HEK293T (cell line): Measurements from ENCODE around the gene ETV6.

Experiments
- CTCF ChIA-PET: fragments of 350-600 bp; formaldehyde crosslinking; extraction: SDS; loops from one replicate; lab custom pipeline; 2021; ENCODE audit warnings: antibody characterized with exemption, inconsistent platforms; lab: Yijun Ruan, JAX
- POLR2A ChIA-PET: fragments of 350-600 bp; formaldehyde crosslinking; extraction: SDS; loops from one replicate; lab custom pipeline; 2020; ENCODE audit warnings: antibody characterized with exemption, inconsistent platforms; lab: Yijun Ruan, JAX
- DNase-seq: peaks from one replicate; pipeline ENCODE4 v3.0.0; 2012; ENCODE audit warnings: mixed read lengths; ENCODE audit errors: extremely low spot score
- ARNT ChIP-seq: fragments of 450-650 bp; IDR thresholded peaks from 2 replicates; pipeline ENCODE4 v1.6.1; 2017; ENCODE audit warnings: mild to moderate bottlenecking
- BHLHE40 ChIP-seq: fragments of 450-650 bp; IDR thresholded peaks from 2 replicates; pipeline ENCODE4 v1.6.1; 2016; ENCODE audit warnings: mild to moderate bottlenecking, moderate library complexity, borderline replicate concordance
- CTBP1 ChIP-seq: fragments of 450-650 bp; IDR thresholded peaks from 2 replicates; pipeline ENCODE4 v1.6.1; 2016; ENCODE audit warnings: borderline replicate concordance
- ELF4 ChIP-seq: fragments of 450-650 bp; IDR thresholded peaks from 2 replicates; pipeline ENCODE4 v1.6.1; 2017; ENCODE audit warnings: antibody characterized with exemption
- FOXA1 ChIP-seq: fragments of 450-650 bp; IDR thresholded peaks from 2 replicates; pipeline ENCODE4 v1.6.1; 2016; ENCODE audit warnings: mild to moderate bottlenecking
- FOXK2 ChIP-seq: fragments of 450-650 bp; IDR thresholded peaks from 2 replicates; pipeline ENCODE4 v1.6.1; 2016; ENCODE audit warnings: mild to moderate bottlenecking
- FOXM1 ChIP-seq: fragments of 450-650 bp; IDR thresholded peaks from 2 replicates; pipeline ENCODE4 v1.6.1; 2017; ENCODE audit warnings: mild to moderate bottlenecking, borderline replicate concordance
- HDGF ChIP-seq: fragments of 450-650 bp; IDR thresholded peaks from 2 replicates; pipeline ENCODE4 v1.6.1; 2017; ENCODE audit warnings: antibody characterized with exemption, borderline replicate concordance
- L3MBTL2 ChIP-seq: fragments of 450-650 bp; conservative IDR thresholded peaks from 2 replicates; pipeline ENCODE4 v1.6.1; 2016; ENCODE audit warnings: mild to moderate bottlenecking
- LEF1 ChIP-seq: fragments of 450-650 bp; IDR thresholded peaks from 2 replicates; pipeline ENCODE4 v1.6.1; 2017; ENCODE audit warnings: mild to moderate bottlenecking, borderline replicate concordance
- NFRKB ChIP-seq: fragments of 450-650 bp; IDR thresholded peaks from 2 replicates; pipeline ENCODE4 v1.6.1; 2016; ENCODE audit warnings: mild to moderate bottlenecking, moderate library complexity
- SP1 ChIP-seq: fragments of 450-650 bp; IDR thresholded peaks from 2 replicates; pipeline ENCODE4 v1.6.1; 2017
- SUZ12 ChIP-seq: fragments of 450-650 bp; IDR thresholded peaks from 2 replicates; pipeline ENCODE4 v1.6.1; 2016; ENCODE audit warnings: mild to moderate bottlenecking
- TARDBP ChIP-seq: fragments of 450-650 bp; IDR thresholded peaks from 2 replicates; pipeline ENCODE4 v1.6.1; 2016
- ZNF384 ChIP-seq: fragments of 450-650 bp; IDR thresholded peaks from 2 replicates; pipeline ENCODE4 v1.6.1; 2016
- TF ChIP-seq, protein P1 (sequence below): fragments of 450-650 bp; IDR thresholded peaks from 2 replicates; pipeline ENCODE4 v1.6.1; 2016

ETV6 gene

DNA sequence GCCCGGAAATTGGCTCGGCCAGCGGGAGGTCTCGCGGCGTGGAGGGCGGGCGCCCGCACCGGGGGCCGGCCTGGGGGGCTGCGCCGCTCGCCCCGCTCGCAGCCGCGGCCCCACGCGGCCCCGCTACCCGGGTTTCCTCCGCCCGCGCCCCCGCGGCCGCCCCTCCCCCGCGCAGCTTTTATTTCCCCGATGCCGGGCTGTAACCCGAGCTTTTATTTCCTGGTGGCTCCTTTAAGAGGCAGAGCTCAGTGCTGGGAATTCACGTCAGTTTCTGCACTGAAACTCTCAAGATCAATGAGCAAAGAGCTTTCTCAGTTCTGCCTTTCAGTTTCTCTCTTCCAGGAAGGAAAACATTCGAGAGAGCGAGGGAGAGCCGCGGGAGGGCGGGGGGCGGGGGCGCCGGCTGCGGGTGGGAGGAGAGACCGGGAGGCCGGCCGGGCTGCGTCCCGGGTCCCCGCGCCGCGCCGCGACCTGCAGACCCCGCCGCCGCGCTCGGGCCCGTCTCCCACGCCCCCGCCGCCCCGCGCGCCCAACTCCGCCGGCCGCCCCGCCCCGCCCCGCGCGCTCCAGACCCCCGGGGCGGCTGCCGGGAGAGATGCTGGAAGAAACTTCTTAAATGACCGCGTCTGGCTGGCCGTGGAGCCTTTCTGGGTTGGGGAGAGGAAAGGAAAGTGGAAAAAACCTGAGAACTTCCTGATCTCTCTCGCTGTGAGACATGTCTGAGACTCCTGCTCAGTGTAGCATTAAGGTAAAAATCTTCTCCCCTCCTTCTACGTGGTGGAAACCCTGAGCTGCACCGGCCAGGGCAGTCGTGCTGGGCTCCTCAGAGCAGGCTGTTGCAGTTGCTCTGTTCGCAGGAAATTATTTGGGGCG, at the start of gene ETV6:
ETV6 (plus strand) TSS at position 262 of the 873 bp plus-strand sequence; CDS start at position 716, 454 bp downstream.
- POLR2A ChIA-PET, result interaction anchor here (1.0 to 1.4 kb wide), 3 partner anchors 13 to 39 kb away, joined by 3 to 4 read pairs (median 3); no protein-coding TSS in a partner anchor
- TF ChIP-seq NFRKB (no peak), L3MBTL2 (no peak), ARNT (no peak), ELF4 (no peak), FOXM1 (no peak), SUZ12 (no peak), HDGF (no peak), CTBP1 (no peak), ZNF384 (no peak), BHLHE40 (no peak), SP1 (no peak), TARDBP (no peak), FOXA1 (no peak), FOXK2 (no peak), LEF1 (no peak)
- TF ChIP-seq, protein P1, sequence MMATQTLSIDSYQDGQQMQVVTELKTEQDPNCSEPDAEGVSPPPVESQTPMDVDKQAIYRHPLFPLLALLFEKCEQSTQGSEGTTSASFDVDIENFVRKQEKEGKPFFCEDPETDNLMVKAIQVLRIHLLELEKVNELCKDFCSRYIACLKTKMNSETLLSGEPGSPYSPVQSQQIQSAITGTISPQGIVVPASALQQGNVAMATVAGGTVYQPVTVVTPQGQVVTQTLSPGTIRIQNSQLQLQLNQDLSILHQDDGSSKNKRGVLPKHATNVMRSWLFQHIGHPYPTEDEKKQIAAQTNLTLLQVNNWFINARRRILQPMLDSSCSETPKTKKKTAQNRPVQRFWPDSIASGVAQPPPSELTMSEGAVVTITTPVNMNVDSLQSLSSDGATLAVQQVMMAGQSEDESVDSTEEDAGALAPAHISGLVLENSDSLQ, result no peak
- DNase-seq, result peak; percentile 59
- CTCF ChIA-PET, result no interaction called here

DNA sequence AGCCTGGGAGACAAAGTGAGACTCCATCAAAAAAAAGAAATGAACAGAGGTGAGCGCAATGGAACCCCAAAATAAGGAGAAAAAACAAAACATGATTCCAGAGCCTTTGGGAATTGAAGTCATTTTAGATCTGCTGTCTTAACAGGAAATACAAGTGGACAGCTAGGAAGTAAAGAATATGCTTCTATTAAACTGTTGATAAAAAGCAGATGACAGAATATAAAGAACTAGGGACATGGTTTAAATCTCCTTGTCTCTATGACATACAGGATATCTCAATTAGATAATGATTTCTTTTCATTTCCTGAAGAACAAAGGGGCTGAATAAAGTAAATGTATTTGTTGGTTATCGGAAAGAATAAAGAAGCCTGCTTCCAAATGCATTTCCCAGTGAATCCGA, 49.3 kb upstream of the ETV6 start:
- ChIA-PET CTCF (no interaction called here), POLR2A (no interaction called here)
- TF ChIP-seq SUZ12, result no peak
- no peak for DNase-seq

DNA sequence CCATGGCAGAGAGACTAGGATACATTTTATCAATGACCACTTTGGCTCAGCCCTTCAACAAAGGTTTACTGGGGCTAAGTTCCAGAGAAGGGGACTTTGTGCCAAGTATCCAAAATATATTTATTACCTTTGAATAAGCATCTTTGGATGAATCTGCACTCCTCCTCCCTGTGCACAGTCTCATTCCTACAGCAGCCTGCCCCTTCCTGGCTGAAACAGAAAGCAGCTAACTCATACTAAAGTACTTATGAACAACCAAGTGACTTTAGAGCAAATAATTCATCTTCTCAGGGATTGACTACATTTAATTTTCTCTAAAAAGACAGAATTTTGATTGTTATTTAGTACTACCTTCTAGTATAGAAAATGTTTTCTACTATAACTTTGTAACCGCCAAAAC, 47.8 kb upstream of the ETV6 start:
- POLR2A ChIA-PET, result no interaction called here
- DNase-seq, result no peak
- CTCF ChIA-PET, result no interaction called here
- TF ChIP-seq FOXA1 (no peak), SUZ12 (no peak), HDGF (no peak), ELF4 (no peak), ARNT (no peak), NFRKB (no peak), L3MBTL2 (no peak), TARDBP (no peak), CTBP1 (no peak), ZNF384 (no peak), BHLHE40 (no peak), FOXM1 (no peak), SP1 (no peak), FOXK2 (no peak)
- TF ChIP-seq, protein P1, result no peak

DNA sequence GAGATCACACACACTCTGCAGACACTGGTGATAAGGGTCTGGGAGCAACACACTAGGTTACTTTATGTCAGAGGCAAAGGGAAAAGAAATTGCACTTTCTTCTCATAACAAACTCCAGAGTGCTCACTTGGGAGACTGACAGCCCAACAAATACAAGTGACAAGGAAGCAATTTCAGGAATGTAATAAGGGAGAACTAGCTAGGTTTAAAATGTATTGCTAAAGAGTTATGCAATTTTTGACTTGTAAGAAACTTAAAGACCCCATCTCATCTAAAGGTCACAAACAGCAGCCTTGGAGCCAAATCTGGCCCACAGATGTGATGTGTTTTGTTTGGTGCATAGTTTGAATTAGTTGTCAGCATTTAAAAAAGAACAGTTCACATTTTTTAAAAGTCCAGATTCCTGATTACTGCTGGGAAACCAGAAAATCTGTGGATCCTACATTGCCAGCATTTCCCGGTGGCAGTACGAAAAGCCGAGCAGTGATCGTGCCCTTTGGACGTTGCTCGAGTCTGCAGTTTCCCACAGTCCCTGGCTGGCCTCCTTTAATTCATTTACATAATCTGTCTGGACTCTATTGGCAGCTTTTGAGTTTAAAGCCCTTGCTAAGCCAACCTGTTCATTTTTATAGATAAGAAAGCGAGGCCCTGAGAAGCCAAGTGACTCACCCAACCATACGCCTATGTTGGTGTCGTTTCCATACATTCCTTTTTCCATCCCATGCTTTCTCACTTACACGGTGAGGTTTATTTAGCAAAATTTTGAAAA, 42.0 kb upstream of the ETV6 start:
- TF ChIP-seq FOXM1 (no peak), FOXK2 (no peak), TARDBP (no peak), BHLHE40 (no peak), L3MBTL2 (no peak), ELF4 (no peak), NFRKB (no peak), SUZ12 (no peak), ARNT (no peak), CTBP1 (no peak), LEF1 (no peak), HDGF (no peak)
- TF ChIP-seq, protein P1, result no peak
- CTCF ChIA-PET, result no interaction called here
- no peak for DNase-seq
- POLR2A ChIA-PET, result no interaction called here

DNA sequence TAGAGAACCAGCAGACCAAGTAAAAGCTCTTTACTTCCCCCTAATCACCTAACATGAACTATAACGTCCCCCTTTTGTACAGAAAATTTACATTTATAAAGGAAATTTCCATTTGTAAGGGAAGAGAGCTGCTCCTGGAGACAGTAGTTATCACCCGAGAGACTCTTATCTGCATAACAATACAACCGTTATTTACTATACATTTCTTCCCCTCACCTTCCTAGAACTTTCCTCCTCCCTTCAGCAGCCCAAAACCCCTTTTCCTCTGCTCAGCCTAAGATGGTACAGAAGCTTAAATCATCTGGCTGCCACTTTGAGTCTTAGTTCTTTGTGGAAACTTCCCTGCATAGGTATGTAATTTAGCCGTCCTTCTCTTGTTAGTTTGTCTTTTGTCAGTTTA, 40.4 kb upstream of the ETV6 start:
- no peak for DNase-seq
- CTCF ChIA-PET, result no interaction called here
- POLR2A ChIA-PET, result no interaction called here
- TF ChIP-seq FOXK2, result no peak
- no peak for TF ChIP-seq FOXM1
- TF ChIP-seq ELF4, result no peak
- TF ChIP-seq CTBP1, result no peak
- no peak for TF ChIP-seq L3MBTL2
- TF ChIP-seq SP1, result no peak
- no peak for TF ChIP-seq NFRKB
- TF ChIP-seq HDGF, result no peak
- TF ChIP-seq LEF1, result no peak

DNA sequence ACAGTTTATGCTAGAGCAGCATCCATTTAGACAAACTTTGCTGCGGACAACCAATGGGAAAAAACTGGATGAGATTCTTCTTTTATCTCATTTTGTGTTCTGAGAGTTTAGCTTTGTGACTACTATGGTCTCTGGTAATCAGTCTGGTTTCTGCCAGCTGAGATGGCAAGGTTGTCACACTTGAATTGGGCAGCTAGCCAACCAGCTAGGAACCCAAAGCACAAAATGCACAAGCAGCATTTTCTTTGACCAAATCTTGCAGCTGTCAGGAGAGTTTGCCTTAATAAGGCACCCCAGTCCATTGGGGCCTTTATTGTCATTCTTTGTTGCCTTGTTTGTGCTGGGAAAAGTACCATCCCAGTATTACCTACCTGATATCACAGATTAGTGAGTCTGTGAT, 34.0 kb upstream of the ETV6 start:
- CTCF ChIA-PET, result no interaction called here
- no peak for TF ChIP-seq FOXK2
- no peak for TF ChIP-seq SP1
- TF ChIP-seq NFRKB, result no peak
- no peak for TF ChIP-seq HDGF
- TF ChIP-seq CTBP1, result no peak
- TF ChIP-seq FOXA1, result no peak
- TF ChIP-seq, protein P1, result no peak
- TF ChIP-seq LEF1, result no peak
- no peak for TF ChIP-seq ZNF384
- no peak for TF ChIP-seq ELF4
- no peak for TF ChIP-seq L3MBTL2
- TF ChIP-seq FOXM1, result no peak
- POLR2A ChIA-PET, result no interaction called here
- no peak for DNase-seq
